GM19328 (cell line): ENCODE data around the gene KLHL30.

Source experiments
- ATAC-seq: cut with Tn5 transposase; IDR thresholded peaks from one replicate; pipeline ENCODE4 v1.9.1; 2021; ENCODE audit warnings: mild to moderate bottlenecking, moderate library complexity; ENCODE audit not compliant: unreplicated experiment

The KLHL30 gene

GRCh38 chr2:238130111-238130695, 8.3 kb upstream of the KLHL30 start:
- ATAC-seq = no peak

GRCh38 chr2:238130696-238131628, 7.5 kb upstream of the KLHL30 start:
- no peak for ATAC-seq

- ATAC-seq = no peak
Observed at GRCh38 chr2:238131761-238132462, 6.6 kb upstream of the KLHL30 start.

- ATAC-seq = no peak
Observed at GRCh38 chr2:238132463-238133450, 5.7 kb upstream of the KLHL30 start.

- ATAC-seq = no peak
Observed at GRCh38 chr2:238133499-238134392, 4.7 kb upstream of the KLHL30 start.

- ATAC-seq = no peak
Observed at GRCh38 chr2:238134393-238134785, 4.1 kb upstream of the KLHL30 start.

GRCh38 chr2:238135601-238136150, 2.8 kb upstream of the KLHL30 start:
- no peak for ATAC-seq

- ATAC-seq = no peak
Observed at GRCh38 chr2:238136820-238137537, 1.5 kb upstream of the KLHL30 start.

- no peak for ATAC-seq
Observed at GRCh38 chr2:238137885-238138284, 583 bp upstream of the KLHL30 start.

GRCh38 chr2:238139196-238140039, 950 bp downstream of the KLHL30 start:
- no peak for ATAC-seq

- ATAC-seq = no peak
Observed at GRCh38 chr2:238140040-238140439, 1.6 kb downstream of the KLHL30 start.

GRCh38 chr2:238140721-238141540, 2.5 kb downstream of the KLHL30 start:
- no peak for ATAC-seq

- ATAC-seq = no peak
Observed at GRCh38 chr2:238141541-238142318, 3.3 kb downstream of the KLHL30 start.

GRCh38 chr2:238142382-238143205, 4.1 kb downstream of the KLHL30 start:
- ATAC-seq = no peak
